SU-DHL-6 (cell line): Measurements from ENCODE around the gene SNX14.

Source experiments
- EZH2phosphoT487 ChIP-seq: fragments of 200-600 bp; sonication (generic), shearing (Covaris generic); conservative IDR thresholded peaks from 2 replicates; pipeline ENCODE4 v1.6.1; 2018; ENCODE audit warnings: mild to moderate bottlenecking, antibody characterized with exemption, low read length, moderate library complexity, mixed read lengths
- TF ChIP-seq, protein P1 (sequence below): fragments of 200-600 bp; sonication (generic); IDR thresholded peaks from one replicate; pipeline ENCODE4 v1.5.1; 2017; ENCODE audit warnings: antibody characterized with exemption, mild to moderate bottlenecking, low read length, moderate library complexity; ENCODE audit not compliant: insufficient read depth, poor library complexity, severe bottlenecking

DNA sequence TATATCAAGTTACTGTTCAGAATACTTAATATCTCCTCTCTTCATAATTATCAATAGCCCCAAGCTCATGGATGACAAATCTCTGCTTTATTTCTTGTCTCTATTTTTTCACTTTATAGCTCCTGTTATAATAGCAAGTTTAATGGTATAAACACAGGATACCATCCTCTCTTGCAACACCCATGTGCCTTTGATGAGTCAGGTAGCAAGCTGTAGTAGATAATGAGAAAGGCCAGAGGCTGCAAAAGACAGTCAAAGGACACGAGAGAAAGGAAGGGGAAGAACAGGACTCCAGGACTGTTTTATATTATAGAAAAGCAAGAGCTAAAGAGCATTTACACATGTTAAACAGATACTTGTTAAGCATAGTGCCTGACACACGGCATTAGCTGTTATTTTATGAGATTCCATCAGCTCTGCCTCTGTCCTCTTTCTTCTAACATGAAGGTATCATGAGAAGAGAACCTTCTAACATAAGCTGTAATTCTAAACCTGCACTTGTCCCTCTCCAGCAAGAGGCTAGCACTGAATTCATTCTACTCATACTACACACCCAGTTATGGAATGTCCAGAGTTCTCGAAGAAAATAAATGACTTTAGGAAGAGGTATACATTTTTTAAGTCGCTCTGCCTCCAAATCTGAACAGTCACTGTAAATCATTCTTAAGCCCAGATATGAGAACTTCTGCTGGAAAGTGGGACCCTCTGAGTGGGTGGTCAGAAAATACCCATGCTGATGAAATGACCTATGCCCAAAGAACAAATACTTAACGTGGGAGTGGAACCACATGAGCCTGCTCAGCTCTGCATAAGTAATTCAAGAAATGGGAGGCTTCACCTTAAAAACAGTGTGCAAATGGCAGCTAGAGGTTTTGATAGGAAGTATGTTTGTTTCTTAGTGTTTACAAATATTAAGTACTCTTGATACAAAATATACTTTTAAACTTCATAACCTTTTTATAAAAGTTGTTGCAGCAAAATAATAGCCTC lies 98.8 kb downstream of the SNX14 start:
- TF ChIP-seq, protein P1, sequence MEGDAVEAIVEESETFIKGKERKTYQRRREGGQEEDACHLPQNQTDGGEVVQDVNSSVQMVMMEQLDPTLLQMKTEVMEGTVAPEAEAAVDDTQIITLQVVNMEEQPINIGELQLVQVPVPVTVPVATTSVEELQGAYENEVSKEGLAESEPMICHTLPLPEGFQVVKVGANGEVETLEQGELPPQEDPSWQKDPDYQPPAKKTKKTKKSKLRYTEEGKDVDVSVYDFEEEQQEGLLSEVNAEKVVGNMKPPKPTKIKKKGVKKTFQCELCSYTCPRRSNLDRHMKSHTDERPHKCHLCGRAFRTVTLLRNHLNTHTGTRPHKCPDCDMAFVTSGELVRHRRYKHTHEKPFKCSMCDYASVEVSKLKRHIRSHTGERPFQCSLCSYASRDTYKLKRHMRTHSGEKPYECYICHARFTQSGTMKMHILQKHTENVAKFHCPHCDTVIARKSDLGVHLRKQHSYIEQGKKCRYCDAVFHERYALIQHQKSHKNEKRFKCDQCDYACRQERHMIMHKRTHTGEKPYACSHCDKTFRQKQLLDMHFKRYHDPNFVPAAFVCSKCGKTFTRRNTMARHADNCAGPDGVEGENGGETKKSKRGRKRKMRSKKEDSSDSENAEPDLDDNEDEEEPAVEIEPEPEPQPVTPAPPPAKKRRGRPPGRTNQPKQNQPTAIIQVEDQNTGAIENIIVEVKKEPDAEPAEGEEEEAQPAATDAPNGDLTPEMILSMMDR = no peak
- no peak for TF ChIP-seq EZH2phosphoT487
